Spleen (tissue), 7 donors: ENCODE results near the gene FBXO9.

ENCODE experiments used
- POLR2A ChIP-seq, 3 donors: fragments of 450-650 bp; IDR thresholded peaks; one replicate each; pipeline ENCODE4 v1.5.1; 2017; ENCODE audit warnings: antibody characterized with exemption in 3 of 3, mild to moderate bottlenecking in 1 of 3
- POLR2AphosphoS5 ChIP-seq, 3 donors: sonication (generic); formaldehyde crosslinking; IDR thresholded peaks; one replicate each; pipeline ENCODE4 v1.5.1; 2017; ENCODE audit warnings: antibody characterized with exemption in 3 of 3
- TF ChIP-seq, protein P1 (sequence below), 11 experiments: fragments of 200-600 bp in 7 of 11; fragments of 450-650 bp in 4 of 11; sonication (generic) in 4 of 11; IDR thresholded peaks in 8 of 11; conservative IDR thresholded peaks in 3 of 11; 1 replicate in 7 of 11; 2 replicates in 4 of 11; pipeline versions ENCODE4 v1.4.0 to v1.8.0; 2016 to 2021; ENCODE audit warnings: antibody characterized with exemption in 11 of 11, inconsistent platforms in 4 of 11, mild to moderate bottlenecking in 1 of 11
- donor health status: DM: no; HTN: no; CAD: no; lungs with moderate emphysema.
- donor health status: DM: no; HTN: no; CAD: no.
- donor health status: DM: no; HTN: no; CAD: no.

DNA sequence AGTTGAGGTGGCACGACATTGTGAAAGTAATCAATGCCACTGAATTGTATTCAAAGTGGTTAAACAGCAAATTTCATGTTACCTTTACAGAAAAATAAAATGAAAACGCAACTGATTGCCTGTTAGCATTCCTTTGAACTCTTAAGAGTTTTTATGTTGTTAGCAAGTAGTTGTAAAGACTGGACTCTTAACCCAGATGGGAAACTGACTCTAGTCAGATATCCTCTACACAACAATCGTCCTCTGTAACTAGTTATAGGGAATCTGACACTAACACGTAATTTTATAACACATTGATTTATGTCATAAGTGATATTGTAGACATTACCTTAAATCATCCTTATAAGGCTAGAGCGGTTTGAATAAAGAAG, 3.0 kb upstream of the FBXO9 start:
- TF ChIP-seq, protein P1, sequence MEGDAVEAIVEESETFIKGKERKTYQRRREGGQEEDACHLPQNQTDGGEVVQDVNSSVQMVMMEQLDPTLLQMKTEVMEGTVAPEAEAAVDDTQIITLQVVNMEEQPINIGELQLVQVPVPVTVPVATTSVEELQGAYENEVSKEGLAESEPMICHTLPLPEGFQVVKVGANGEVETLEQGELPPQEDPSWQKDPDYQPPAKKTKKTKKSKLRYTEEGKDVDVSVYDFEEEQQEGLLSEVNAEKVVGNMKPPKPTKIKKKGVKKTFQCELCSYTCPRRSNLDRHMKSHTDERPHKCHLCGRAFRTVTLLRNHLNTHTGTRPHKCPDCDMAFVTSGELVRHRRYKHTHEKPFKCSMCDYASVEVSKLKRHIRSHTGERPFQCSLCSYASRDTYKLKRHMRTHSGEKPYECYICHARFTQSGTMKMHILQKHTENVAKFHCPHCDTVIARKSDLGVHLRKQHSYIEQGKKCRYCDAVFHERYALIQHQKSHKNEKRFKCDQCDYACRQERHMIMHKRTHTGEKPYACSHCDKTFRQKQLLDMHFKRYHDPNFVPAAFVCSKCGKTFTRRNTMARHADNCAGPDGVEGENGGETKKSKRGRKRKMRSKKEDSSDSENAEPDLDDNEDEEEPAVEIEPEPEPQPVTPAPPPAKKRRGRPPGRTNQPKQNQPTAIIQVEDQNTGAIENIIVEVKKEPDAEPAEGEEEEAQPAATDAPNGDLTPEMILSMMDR (IDR thresholded peaks at IDR 0.05 in 8 of 11, conservative IDR thresholded peaks at IDR 0.05 in 3 of 11): no peak
- TF ChIP-seq POLR2A (IDR thresholded peaks at IDR 0.05) (no peak), POLR2AphosphoS5 (IDR thresholded peaks at IDR 0.05) (no peak)
